ENCODE results near the gene C3orf18. TPM values are rescaled to one million over a fixed set of nuclear protein-coding genes. Genes with fewer than 3 reads are reported as not detected.

The C3orf18 gene
- total and polyA plus RNA-seq, 10 of the 15 experiments (the other 5 are each of a cell fraction or from before 2014, with no cell fraction given): 0.06 to 3.2 (median 0.66) TPM

- TF ChIP-seq ZBTB4 (CRISPR knock-in tag; IDR thresholded peaks at IDR 0.05) (no peak), NR2C2 (IDR thresholded peaks at IDR 0.05; ENCODE audit: borderline replicate concordance, control insufficient read depth, insufficient read length, low read depth) (no peak), ZNF274 (IDR thresholded peaks at IDR 0.05; ENCODE audit: insufficient read depth, insufficient read length) (no peak), E2F4 (IDR thresholded peaks at IDR 0.05; ENCODE audit: low read depth, low read length) (no peak), SP1 (IDR thresholded peaks at IDR 0.05; ENCODE audit: low read depth, low read length) (peak; percentile 97), ZZZ3 (IDR thresholded peaks at IDR 0.05; ENCODE audit: control insufficient read depth, insufficient read length, low read depth) (no peak), MAX (IDR thresholded peaks at IDR 0.05; ENCODE audit: low read depth, low read length) (peak; percentile 44), CBX3 (IDR thresholded peaks at IDR 0.05; ENCODE audit: borderline replicate concordance, low read depth) (no peak), PAX5 (IDR thresholded peaks at IDR 0.05; ENCODE audit: borderline replicate concordance, low read depth, low read length) (0 out of 2 replicates have a peak, but pooled peaks have one; percentile 15), MEF2A (IDR thresholded peaks at IDR 0.05; ENCODE audit: insufficient read depth, low read depth, low read length) (no peak), EP300 (IDR thresholded peaks at IDR 0.05; ENCODE audit: borderline replicate concordance in 1 of 2, control insufficient read depth in 1 of 2, low read depth in 2 of 2, low read length in 2 of 2) (no peak), CHD4 (IDR thresholded peaks at IDR 0.05) (no peak), ATF3 (IDR thresholded peaks at IDR 0.05; ENCODE audit: borderline replicate concordance, extremely low read depth, low read depth, low read length) (no peak), WRNIP1 (IDR thresholded peaks at IDR 0.05; ENCODE audit: borderline replicate concordance, low read depth, low read length) (no peak), SUZ12 (IDR thresholded peaks at IDR 0.05; ENCODE audit: unreplicated experiment) (no peak), ZBTB33 (IDR thresholded peaks at IDR 0.05) (no peak), ETV6 (conservative IDR thresholded peaks at IDR 0.05 in 1 of 2, IDR thresholded peaks at IDR 0.05 in 1 of 2; ENCODE audit: borderline replicate concordance in 1 of 2, low read depth in 1 of 2) (no peak)
Observed at GRCh38 chr3:50567386-50568167, at the start of gene C3orf18 (continued).
